ENCODE results near the gene CNPY3.
"Not testable (repeated sequence)": the region's sequence is repeated elsewhere in the genome, so short reads cannot be mapped to it uniquely, and the experiment has no call there.

CNPY3 gene

DNA sequence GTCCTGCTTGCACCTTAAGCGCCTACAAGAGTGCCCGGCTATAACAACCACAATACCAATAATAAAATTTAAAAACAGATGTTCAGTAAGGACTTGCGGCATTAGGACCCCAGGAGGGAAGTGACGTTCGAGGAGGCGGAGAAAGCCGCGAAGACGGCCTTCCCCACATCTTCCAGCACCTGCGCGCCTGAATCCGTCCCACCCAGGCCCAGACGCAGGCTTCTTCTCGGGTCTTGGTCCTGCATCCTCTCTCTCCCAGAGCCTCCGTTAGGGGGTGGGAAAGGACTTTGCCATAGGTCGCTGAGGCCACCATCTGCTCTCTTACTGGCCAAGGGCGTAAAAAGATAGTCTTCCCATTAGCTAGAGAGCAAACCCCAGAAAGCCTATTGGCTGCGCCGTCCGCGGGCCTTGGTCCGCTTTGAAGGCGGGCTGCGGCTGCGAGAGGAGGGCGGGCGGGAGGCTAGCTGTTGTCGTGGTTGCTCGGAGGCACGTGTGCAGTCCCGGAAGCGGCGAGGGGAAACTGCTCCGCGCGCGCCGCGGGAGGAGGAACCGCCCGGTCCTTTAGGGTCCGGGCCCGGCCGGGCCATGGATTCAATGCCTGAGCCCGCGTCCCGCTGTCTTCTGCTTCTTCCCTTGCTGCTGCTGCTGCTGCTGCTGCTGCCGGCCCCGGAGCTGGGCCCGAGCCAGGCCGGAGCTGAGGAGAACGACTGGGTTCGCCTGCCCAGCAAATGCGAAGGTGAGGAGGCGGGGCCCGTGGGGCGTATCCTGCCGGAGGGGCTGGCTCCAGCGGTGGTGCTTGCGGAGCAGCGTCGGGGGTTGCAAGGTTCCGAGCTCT, at the start of gene CNPY3:
Gene CNPY3, plus strand, starts transcription at position 495 of the 835 bp plus-strand sequence. Its CDS starts 91 bp downstream, at position 586.
- peak; percentile 98 for DNase-seq

DNA sequence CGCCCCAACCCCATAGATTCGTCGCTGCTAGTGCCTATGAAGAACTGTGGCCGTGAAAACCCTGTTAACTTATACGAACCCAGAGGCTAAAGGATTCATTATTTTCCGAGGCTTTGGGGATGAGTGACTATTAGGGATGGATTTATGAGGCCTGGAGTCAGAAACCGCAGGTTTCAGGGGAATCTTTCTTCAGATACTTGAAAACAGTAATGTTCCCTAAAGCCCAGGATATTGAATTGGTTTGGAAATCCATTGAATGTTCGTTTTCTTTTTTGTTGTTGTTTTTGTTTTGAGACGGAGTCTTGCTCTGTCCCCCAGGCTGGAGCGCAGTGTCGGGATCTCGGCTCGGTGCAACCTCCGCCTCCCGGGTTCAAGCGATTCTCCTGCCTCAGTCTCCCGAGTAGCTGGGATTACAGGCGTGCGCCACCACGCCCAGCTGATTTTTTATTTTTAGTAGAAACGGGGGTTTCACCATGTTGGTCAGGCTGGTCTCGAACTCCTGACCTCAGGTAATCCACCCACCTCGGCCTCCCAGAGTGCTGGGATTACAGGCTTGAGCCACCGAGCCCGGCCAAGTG, 49.0 kb upstream of the CNPY3 start:
- not testable (repeated sequence) for DNase-seq

DNA sequence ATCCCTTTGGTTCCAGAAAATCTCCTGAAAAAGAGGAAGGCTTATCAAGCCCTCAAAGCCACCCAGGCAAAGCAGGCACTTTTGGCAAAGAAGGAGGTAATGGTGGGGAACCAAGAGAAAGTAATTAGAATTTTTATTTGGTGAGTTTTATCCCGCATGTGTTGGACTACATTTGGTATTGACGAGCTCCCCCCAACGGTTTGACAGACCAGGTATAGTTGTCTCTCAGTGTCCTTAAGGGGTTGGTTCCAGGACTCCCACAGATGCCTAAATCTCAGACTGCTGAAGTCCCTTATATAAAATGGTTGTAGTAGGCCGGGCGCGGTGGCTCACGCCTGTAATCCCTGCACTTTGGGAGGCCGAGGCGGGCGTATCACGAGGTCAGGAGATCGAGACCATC, 48.4 kb upstream of the CNPY3 start:
- DNase-seq = not testable (repeated sequence)

DNA sequence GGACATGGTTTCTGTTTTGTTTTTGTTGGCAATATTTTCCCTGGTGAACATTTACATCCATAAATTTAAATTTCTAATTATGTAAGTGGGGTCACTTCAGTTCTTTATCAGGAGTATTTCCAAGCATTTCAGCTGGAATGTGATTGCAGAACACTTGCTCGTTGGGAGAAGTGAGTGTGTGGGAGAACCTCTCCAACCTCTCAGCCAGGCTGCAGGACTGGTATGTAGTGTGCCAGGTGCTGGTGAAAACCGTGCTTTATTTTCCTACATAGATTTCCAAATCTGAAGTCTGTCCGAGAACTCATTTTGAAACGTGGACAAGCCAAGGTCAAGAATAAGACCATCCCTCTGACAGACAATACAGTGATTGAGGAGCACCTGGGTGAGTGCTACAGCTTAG, 43.6 kb upstream of the CNPY3 start:
- no peak for DNase-seq

DNA sequence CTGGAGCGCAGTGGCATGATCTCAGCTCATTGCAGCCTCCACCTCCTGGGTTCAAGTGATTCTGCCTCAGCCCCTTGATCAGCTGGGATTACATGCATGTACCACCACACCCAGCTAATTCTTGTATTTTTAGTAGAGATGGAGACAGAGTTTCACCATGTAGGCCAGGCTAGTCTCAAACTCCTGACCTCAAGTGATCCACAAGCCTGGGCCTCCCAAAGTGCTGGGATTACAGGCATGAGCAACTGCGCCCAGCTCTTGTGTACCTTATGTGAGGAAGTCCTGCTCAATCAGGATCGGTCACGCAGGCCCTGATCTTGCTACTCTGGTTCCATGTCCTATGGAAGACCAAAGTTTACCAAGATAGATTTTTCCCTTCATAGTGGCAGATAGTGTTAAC, 41.1 kb upstream of the CNPY3 start:
- DNase-seq = not testable (repeated sequence)

DNA sequence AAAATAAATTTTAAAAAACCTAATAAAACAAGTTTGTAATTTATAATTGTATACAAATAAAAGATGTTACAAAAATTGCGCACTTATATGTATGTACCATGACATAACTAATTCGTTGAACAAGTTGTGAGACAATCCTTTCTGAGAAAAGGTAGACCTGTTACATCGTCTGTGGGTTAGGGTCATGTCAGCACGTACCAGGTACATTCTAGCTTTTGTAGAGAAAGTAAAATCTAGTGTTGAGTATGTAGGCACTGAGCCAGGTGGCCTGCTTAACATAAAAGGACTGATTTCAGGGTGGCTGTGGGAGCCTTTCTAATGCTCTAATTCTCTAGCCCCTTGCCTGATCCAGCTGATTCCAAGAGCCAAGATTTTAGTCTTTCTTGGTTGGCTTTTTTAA, 39.5 kb upstream of the CNPY3 start:
- no peak for DNase-seq

DNA sequence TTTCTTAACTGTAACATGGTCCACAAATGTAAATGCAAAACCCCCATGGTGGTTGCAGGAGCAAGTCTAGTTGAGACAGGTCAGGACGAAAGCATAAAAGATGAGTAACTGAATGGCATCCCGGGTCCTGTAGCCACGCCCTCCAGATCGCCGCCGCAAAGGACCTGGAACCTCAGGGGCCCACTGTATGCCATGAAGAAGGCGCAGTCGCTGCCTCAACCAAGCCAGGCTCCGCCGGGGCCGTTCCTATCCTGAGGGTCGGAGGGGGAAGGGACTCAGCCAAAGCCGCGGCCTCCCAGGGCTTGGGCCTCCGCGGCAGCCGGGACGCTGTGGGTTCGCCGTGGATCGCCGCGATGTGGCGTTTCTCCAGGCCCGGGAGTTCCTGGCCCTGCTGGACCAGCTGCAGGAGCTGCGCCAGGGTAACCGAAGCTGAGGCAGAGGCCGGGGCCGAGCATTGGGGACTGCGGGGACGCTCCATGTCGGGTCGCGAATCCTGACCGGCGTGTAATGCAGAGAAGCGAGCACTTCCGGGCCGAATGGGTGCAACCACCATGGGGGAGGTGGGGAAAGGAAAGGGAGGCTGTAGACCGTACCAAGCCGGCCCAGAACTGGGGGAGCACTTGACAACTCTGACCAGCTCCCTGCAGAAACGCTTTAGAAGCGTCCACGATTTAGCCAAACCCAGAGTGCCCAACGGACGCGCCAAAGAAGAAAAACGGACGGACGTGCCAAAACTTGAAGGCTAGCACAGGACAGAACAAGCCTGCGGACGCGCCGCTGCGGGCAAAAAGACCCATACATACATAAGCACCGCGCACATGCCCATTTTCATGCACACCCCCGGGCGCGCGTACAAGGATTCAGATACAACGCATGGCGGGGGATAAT, 38.7 kb upstream of the CNPY3 start:
- DNase-seq = peak; percentile 95

DNA sequence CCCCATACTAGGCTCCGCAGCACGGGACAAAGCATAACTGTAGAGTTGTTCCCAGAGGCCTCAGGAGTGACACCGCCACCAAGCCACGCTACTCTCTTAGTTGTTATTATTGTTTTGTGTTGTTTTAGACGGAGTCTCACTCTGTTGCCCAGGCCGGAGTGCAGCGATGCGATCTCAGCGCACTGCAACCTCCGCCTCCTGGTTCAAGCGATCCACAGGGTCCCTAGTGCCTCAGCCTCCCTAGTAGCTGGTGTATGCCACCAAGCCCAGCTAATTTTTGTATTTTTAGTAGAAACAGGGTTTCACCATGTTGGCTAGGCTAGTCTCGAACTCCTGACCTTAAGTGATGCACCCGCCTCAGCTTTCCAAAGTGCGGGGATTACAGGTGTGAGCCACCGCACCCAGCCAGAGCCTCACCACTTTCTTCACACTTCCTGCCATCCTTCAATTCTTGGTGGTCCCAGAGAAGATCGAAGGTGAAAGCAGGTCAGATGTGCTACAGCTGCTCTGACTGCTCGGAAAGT, 38.0 kb upstream of the CNPY3 start:
- DNase-seq = no peak

DNA sequence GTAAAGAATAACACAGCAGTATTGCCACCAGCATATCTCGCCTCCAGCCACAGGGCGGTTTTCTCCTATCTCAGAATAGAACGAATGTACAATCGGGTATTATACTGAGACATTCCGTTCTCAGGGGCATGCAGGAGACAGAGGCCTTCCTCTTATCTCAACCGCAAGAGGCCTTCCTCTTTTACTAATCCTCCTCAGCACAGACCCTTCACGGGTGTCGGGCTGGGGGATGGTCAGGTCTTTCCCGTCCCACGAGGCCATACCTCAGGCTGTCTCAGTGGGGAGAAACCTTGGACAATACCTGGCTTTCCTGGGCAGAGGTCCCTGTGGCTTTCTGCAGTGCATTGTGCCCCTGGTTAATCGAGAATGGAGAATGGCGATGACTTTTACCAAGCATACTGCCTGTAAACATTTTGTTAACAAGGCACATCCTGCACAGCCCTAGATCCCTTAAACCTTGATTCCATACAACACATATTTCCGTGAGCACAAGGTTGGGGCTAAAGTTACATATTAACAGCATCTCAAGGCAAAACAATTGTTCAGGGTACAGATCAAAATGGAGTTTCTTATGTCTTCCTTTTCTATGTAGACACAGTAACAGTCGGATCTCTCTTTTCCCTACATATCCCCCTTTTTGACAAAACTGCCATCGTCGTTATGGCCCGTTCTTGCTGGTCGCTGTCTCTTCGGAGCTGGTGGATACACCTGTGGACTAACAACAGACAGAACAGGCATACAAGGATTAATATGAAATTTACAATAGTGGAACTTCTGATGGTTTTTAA, 35.0 kb upstream of the CNPY3 start:
- peak; percentile 30 for DNase-seq

DNA sequence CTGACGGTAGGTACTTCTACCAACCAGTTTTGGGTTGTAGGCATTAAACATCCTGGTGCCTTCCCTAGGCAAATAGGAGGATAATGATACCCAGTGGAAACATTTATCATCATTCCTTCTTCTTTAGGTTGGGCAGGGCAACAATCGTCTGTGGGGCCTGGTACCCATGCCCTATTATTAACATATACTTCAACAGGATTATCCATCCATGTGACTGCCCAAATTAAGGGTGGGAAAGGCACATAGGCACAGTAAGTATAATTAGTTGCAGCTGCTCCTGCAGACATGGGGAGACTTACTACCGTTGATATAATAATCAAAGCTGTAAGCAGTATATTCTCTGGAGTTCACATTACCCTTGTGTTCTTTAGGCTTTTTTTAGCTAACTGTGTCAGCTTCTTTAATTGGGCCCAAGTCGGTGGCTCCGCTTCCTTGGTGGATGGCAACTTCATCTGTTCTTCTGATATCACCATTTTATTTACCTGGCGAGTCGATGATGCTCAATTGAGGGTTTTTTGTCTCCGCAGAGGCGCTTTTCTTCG, 33.0 kb upstream of the CNPY3 start:
- DNase-seq = no peak

DNA sequence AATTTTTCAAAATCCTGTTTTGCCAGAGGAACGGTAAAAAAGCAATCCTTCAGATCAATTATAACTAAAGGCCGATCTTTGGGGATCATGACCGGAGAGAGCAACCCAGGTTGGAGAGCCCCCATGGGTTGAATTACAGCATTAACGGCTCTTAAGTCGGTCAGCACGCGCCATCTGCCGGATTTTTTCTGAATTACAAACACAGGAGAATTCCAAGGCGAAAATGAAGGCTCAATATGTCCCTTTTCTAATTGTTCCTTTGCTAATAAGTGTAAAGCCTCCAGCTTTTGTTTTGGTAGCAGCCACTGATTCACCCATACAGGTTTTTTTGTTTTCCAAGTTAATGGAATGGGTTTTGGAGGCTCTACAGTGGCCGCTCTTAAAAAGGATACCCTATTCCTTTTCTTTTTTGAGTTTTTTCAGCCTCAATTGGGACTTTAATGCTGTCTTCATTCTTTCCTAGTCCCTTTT, 30.4 kb upstream of the CNPY3 start:
- DNase-seq = peak; percentile 85

DNA sequence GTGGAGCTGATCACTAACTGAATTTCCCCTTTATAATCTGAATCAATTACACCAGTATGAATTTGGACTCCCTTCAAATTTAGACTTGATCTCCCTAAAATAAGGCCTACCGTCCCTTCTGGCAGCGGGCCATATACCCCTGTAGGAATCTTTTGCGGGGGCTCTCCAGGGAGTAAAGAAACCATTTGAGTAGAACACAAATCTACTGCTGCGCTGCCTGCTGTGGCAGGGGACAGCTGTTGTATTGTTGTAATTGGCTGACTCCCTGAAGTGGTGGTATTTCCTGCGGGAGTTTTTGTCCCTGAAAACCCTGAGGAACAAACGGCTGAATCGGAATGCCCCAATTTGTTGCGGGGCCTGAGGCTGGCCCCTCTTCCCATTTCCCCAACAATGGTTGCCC, 29.4 kb upstream of the CNPY3 start:
- peak; percentile 21 for DNase-seq

DNA sequence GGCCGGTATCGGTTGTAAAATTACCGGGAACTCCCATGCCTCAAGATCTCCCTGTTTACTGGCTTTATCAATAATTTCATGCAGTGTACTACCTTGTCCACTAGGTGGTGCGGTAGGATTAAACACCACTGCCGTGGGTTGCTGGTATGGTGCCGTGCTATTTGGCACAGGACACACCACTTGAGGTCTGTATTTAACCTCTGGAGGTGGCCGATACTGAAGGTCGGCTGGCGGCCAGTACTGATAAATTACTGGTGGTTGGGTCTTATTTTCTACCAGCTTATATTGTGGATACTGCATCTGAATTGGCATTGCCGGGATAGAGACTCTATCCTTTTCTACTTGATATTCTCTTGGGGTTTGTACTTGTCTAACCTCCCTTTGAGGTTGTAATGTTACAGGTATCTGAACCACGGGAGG, 27.7 kb upstream of the CNPY3 start:
- peak; percentile 84 for DNase-seq

DNA sequence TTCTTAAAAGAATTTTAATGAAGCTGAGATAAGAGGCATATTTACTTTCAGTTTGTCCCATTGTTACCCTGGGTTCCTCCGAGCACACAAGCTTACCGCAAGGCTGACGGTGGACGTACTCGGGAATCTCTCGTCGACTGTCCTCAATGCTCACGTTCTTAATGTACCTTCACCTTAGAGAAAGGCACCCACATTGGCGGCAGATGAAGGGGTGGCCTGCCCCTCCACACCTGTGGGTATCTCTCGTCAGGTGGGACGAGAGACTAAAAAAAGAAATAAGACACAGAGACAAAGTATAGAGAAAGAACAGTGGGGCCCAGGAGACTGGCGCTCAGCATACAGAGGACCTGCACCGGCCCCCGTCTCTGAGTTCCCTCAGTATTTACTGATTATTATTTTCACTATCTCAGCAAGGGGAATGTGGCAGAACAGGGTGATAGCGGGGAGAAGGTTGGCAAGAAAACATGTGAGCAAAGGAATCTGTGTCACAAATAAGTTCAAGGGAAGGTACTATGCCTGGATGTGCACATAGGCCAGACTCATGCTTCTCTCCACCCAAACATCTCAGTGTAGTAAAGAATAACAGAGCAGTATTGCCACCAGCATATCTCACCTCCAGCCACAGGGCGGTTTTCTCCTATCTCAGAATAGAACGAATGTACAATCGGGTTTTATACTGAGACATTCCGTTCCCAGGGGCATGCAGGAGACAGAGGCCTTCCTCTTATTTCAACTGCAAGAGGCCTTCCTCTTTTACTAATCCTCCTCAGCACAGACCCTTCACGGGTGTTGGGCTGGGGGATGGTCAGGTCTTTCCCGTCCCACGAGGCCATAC, 26.6 kb upstream of the CNPY3 start:
- DNase-seq = peak; percentile 27

DNA sequence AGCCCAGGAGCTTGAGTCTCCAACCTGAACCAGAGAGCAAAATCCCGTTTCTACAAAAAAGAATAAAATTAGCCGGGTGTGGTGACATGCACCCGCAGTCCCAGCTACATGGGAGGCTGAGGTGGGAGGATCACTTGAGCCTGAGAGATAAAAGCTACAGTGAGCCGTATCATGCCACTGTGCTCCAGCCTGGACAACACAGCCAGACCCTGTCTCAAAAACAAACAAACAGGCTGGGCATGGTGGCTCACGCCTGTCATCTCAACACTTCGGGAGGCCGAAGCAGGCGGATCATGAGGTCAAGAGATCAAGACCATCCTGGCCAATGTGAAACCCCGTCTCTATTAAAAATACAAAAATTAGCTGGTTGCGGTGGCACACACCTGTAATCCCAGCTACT, 24.8 kb upstream of the CNPY3 start:
- DNase-seq = no peak

DNA sequence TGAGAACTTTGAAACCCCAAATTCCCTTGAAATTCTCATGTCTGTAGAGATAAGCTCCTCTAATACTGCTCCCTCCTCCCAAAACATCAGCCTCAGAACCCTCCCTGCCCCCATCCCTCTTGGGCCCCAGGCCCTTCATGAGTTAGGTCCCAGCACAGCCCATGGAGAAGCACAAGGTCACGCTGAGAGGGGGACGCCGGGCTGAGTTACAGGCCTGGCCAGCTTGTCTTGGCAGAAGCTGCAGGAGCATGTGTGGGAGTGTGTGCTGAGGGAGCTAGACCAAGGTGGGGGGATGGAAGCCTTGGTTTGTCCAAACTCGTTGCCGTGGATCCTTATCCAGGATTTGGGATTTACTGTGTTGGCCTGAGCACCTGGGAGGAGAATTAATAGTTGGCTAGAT, 21.9 kb upstream of the CNPY3 start:
- peak; percentile 60 for DNase-seq

DNA sequence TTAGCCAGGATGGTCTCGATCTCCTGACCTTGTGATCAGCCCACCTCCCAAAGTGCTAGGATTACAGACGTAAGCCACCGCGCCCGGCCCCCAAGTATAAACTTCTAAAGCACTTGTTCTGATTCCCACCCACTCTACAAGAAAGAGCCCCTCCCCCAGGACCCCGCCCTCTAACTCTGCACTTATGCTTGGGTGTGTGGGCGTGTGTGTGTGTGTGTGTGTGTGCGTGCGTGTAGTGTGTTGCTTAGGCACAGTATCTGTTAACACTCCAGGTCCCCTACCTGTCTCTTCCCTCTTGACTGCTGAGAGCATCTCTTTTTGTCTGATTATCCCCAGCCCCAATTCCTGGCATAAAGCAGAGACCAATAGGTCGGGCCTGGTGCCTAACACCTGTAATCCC, 19.4 kb upstream of the CNPY3 start:
- DNase-seq = peak; percentile 56

DNA sequence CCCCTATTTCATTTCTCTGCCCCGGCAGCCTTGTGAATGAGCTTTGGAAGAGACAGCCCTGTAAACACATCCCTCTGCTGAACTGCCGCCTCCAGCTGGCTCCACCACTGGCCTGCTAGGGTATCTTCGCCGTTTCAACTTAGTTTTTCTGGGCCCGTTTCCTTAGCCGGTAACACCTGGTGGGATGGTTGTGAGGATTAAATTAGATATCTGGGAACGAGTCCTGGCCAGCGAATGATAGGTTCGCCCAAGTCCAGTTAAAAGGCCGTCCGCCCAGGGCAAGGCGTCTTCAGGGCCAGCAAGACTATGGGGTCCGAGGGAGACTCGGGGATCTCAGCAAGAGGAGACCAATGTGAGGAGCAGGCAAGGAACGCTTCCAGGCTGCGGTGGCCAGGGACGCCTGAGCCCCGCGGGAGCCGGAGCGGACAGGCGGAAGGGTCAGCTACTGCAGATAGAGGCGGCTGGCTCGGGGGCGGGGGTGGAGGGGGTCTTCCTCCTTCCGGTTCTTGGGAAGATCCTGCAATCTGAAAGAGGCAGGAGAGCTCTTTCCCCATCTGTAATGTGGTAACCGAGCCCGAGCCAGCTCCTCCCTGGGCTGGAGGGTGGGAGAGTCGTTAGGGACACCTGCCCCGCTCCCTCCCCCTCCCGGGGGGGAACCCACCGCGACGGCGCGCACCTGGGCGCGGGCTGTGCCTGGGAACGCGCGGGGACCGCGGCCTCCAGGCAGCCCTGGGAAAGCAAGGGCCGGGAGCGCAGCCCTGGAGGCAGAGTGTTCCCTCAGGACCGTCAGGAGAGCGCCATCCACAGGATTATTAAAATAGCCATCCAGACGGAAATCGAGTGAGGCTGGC, 17.9 kb upstream of the CNPY3 start:
- peak; percentile 50 for DNase-seq

DNA sequence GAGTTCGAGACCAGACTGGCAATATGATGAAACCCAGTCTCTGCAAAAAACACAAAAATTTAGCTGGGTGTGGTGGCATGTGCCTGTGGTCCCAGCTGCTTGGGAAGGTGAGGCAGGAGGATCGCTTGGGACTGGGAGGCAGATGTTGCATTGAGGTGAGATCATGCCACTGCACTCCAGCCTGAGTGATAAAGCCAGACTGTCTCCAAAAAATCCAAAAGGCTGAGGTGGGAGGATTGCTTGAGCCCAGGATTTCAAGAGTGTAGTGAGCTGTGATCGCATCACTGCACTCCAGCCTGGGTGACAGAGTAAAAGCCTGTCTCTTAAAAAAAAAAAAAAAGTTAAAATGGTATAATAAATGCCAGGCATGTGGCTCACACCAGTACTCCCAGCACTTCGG, 14.7 kb upstream of the CNPY3 start:
- DNase-seq = peak; percentile 27

DNA sequence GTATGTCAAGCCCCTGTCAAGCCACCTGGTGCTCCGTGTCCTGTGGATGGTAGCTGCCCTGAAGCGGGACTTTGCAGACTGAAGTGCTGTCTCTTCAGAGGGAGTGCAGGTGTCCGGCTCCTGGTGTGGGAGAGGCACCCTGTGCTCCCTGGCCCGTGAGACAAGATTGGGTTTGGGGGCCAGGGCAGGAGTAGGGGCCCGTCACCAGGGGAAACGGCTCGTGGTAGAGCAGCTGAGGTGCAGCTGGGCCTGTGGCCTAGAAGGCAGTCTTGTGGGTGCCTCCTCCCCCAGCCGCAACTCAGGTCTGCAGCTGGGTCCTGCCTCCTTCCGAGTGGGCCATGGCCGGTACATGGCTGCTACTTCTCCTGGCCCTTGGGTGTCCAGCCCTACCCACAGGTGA, 13.5 kb upstream of the CNPY3 start, which contains the start of gene PTCRA:
Gene PTCRA, plus strand, starts transcription at position 322 of the 400 bp plus-strand sequence. Its CDS starts 17 bp downstream, at position 339.
- DNase-seq = peak; percentile 41
